Muscle of leg (tissue), 16 donors: ENCODE measurements around the gene C1orf74. TPM values are rescaled to one million over a fixed set of nuclear protein-coding genes. Genes with fewer than 3 reads are reported as not detected.

Experiments
- DNase-seq: peaks from one replicate; pipeline ENCODE4 v3.0.0; 2013
- H3K27ac ChIP-seq: one replicate; pipeline ENCODE4 v1.5.1; 2013; ENCODE audit warnings: mild to moderate bottlenecking, low read length, control low read depth
- H3K27me3 ChIP-seq: one replicate; pipeline ENCODE4 v1.6.1; 2013; ENCODE audit warnings: low read length; ENCODE audit not compliant: control insufficient read depth, insufficient read depth
- H3K36me3 ChIP-seq: one replicate; pipeline ENCODE4 v1.6.1; 2013; ENCODE audit warnings: low read length; ENCODE audit not compliant: control insufficient read depth, insufficient read depth
- H3K4me1 ChIP-seq: one replicate; pipeline ENCODE4 v1.6.1; 2013; ENCODE audit warnings: low read length; ENCODE audit not compliant: control insufficient read depth, insufficient read depth
- H3K4me3 ChIP-seq: one replicate; pipeline ENCODE4 v1.5.1; 2013; ENCODE audit warnings: low read length, control low read depth
- H3K9me3 ChIP-seq: replicated peaks from 2 replicates; pipeline ENCODE4 v1.6.1; 2013; ENCODE audit warnings: low read depth, low read length; ENCODE audit not compliant: control insufficient read depth
- WGBS: methylation state at CpG from one replicate; pipeline ENCODE4 v1.1.5; 2013; ENCODE audit warnings: missing lambda C conversion rate; ENCODE audit not compliant: insufficient coverage; 5-methylcytosine and 5-hydroxymethylcytosine counted together
- long read RNA-seq, 11 donors: transcript quantifications; one replicate each; lab custom pipeline, GENCODE V29; 2026
- polyA plus RNA-seq, 8 donors: library from polyadenylated mRNA; unstranded; fragments of 120-200 nt; gene quantifications; one replicate each; pipeline versions ENCODE4 v1.2.1 to v1.2.3, GENCODE V29; 2013; ENCODE audit warnings: inconsistent platforms in 1 of 8, low replicate concordance in 1 of 8; ENCODE audit not compliant: insufficient read length in 8 of 8, insufficient read depth in 1 of 8
- total RNA-seq: library from RNA; stranded (reverse); fragments of 120-200 nt; gene quantifications from one replicate; pipeline ENCODE4 v1.2.4, GENCODE V29; 2013

The C1orf74 gene
- total RNA-seq = 2.5 TPM
- polyA plus RNA-seq = 1 to 10 TPM; 2.1 to 3.0 (median 2.4) TPM
- long read RNA-seq, donor 1, full-length matches to known transcripts = 2 of 2 reads
- long read RNA-seq, donor 1, partial matches to known transcripts = 0 of 2 reads
- long read RNA-seq, donor 1, other reads (novel, unspliced or antisense) = 0 of 2 reads
- long read RNA-seq, donor 2 = 0 reads
- long read RNA-seq, donor 3, full-length matches to known transcripts = 1 of 1 reads
- long read RNA-seq, donor 3, partial matches to known transcripts = 0 of 1 reads
- long read RNA-seq, donor 3, other reads (novel, unspliced or antisense) = 0 of 1 reads
- long read RNA-seq, donor 4 = 0 reads
- long read RNA-seq, donor 5, full-length matches to known transcripts = 2 of 2 reads
- long read RNA-seq, donor 5, partial matches to known transcripts = 0 of 2 reads
- long read RNA-seq, donor 5, other reads (novel, unspliced or antisense) = 0 of 2 reads
- long read RNA-seq, donor 6, full-length matches to known transcripts = 1 of 1 reads
- long read RNA-seq, donor 6, partial matches to known transcripts = 0 of 1 reads
- long read RNA-seq, donor 6, other reads (novel, unspliced or antisense) = 0 of 1 reads
- long read RNA-seq, donor 7, full-length matches to known transcripts = 3 of 3 reads
- long read RNA-seq, donor 7, partial matches to known transcripts = 0 of 3 reads
- long read RNA-seq, donor 7, other reads (novel, unspliced or antisense) = 0 of 3 reads
- long read RNA-seq, donor 8, full-length matches to known transcripts = 1 of 1 reads
- long read RNA-seq, donor 8, partial matches to known transcripts = 0 of 1 reads
- long read RNA-seq, donor 8, other reads (novel, unspliced or antisense) = 0 of 1 reads
- long read RNA-seq, donor 9, full-length matches to known transcripts = 2 of 2 reads
- long read RNA-seq, donor 9, partial matches to known transcripts = 0 of 2 reads
- long read RNA-seq, donor 9, other reads (novel, unspliced or antisense) = 0 of 2 reads
- long read RNA-seq, donor 10, full-length matches to known transcripts = 2 of 2 reads
- long read RNA-seq, donor 10, partial matches to known transcripts = 0 of 2 reads
- long read RNA-seq, donor 10, other reads (novel, unspliced or antisense) = 0 of 2 reads
- long read RNA-seq, donor 11, full-length matches to known transcripts = 5 of 5 reads
- long read RNA-seq, donor 11, partial matches to known transcripts = 0 of 5 reads
- long read RNA-seq, donor 11, other reads (novel, unspliced or antisense) = 0 of 5 reads

DNA sequence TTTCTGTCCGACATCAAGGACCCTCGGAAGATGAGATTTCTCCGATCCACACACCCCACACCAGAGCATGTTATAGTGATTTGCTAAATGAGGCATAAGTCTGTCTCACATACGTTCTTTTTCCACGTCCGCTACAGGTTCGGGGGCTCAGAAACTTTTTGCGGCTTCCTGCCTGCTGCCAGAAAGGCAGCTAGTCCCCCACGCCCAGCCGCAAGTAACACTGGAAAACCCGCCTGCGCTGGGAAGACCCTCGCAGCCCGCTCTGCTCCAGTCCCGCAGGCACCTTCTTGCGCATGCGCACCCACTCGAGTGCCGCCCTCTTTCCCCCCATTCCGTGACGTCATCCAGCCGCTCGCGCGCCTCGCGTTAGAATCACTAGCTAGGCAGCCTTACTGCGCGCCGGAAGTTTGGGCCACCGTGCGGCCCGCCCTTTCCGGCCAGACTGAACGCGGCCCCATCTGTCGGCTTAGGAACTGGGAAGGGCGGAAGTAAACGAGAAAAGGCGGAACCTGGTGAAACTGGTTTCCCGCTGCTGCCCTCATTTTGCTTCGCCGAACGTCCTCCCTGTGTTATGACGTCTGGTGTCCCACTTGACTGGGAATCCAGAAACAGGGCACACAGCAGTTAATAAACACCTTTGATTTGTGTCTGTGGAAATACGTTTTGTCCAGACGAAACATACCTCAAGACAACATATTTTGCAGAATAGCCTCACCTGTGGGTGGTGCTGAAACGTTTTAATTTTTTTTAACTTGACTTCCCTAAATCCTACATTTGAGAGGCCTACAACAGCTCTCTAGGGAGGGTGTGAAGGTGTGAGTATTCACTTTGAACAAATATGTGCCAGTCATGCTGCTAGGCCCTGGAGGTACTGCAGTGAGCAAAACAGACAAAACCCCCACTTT, at the start of gene C1orf74:
C1orf74 (minus strand) TSS at position 295 of the 905 bp plus-strand sequence. CDS start 925 bp downstream, outside the sequence.
- DNase-seq = peak; percentile 99
- Histone ChIP-seq H3K36me3 (no peaks in the 10 kb centered on the region), H3K27me3 (peaks cover 25% of the 10 kb centered on the region), H3K27ac (peak within 1 kb of the TSS; percentile 96), H3K4me1 (peaks cover 18% of the 10 kb centered on the region), H3K4me3 (peak within 1 kb of the TSS; percentile 89), H3K9me3 (peaks cover 2% of the 10 kb centered on the region)
- WGBS = 0% methylated on average over 41 of the region's 48 CpGs

- Histone ChIP-seq H3K9me3 (no peaks in the 10 kb centered on the region), H3K27me3 (no peaks in the 10 kb centered on the region), H3K36me3 (peaks cover 35% of the 10 kb centered on the region), H3K4me3 (no peak overlapping the region), H3K27ac (no peak overlapping the region), H3K4me1 (peaks cover 2% of the 10 kb centered on the region)
- DNase-seq = no peak
- no CpG with 5 or more reads among the region's 1 CpG for whole genome bisulfite sequencing
Observed at GRCh38 chr1:209831615-209832014, 47.3 kb upstream of the C1orf74 start.

GRCh38 chr1:209830722-209831121, 46.4 kb upstream of the C1orf74 start:
- H3K27me3 ChIP-seq = peaks cover 4% of the 10 kb centered on the region
- H3K27ac ChIP-seq = no peak overlapping the region
- no peak overlapping the region for H3K4me3 ChIP-seq
- WGBS = 100% methylated on average over 1 of the region's 3 CpGs
- no peak for DNase-seq
- peaks cover 4% of the 10 kb centered on the region for H3K4me1 ChIP-seq
- H3K36me3 ChIP-seq = peaks cover 29% of the 10 kb centered on the region
- no peaks in the 10 kb centered on the region for H3K9me3 ChIP-seq

- Histone ChIP-seq H3K4me1 (peaks cover 4% of the 10 kb centered on the region), H3K4me3 (no peak overlapping the region), H3K36me3 (peaks cover 22% of the 10 kb centered on the region), H3K27me3 (peaks cover 4% of the 10 kb centered on the region), H3K9me3 (no peaks in the 10 kb centered on the region), H3K27ac (no peak overlapping the region)
- DNase-seq = no peak
- no CpG with 5 or more reads among the region's 2 CpGs for WGBS
Observed at GRCh38 chr1:209829716-209830115, 45.4 kb upstream of the C1orf74 start.

- peak within 1 kb of the TSS; percentile 71 for H3K27ac ChIP-seq
- peak; percentile 98 for DNase-seq
- 15% methylated on average over 38 of the region's 51 CpGs for WGBS
- H3K4me3 ChIP-seq = peak within 1 kb of the TSS; percentile 80
- peaks cover 4% of the 10 kb centered on the region for H3K36me3 ChIP-seq
- no peaks in the 10 kb centered on the region for H3K9me3 ChIP-seq
- peaks cover 4% of the 10 kb centered on the region for H3K27me3 ChIP-seq
- peaks cover 4% of the 10 kb centered on the region for H3K4me1 ChIP-seq
Observed at GRCh38 chr1:209827384-209828262, 43.3 kb upstream of the C1orf74 start, which contains the start of gene UTP25. UTP25 (plus strand) TSS chr1:209827972; CDS start chr1:209828064, 92 bp downstream.

DNA sequence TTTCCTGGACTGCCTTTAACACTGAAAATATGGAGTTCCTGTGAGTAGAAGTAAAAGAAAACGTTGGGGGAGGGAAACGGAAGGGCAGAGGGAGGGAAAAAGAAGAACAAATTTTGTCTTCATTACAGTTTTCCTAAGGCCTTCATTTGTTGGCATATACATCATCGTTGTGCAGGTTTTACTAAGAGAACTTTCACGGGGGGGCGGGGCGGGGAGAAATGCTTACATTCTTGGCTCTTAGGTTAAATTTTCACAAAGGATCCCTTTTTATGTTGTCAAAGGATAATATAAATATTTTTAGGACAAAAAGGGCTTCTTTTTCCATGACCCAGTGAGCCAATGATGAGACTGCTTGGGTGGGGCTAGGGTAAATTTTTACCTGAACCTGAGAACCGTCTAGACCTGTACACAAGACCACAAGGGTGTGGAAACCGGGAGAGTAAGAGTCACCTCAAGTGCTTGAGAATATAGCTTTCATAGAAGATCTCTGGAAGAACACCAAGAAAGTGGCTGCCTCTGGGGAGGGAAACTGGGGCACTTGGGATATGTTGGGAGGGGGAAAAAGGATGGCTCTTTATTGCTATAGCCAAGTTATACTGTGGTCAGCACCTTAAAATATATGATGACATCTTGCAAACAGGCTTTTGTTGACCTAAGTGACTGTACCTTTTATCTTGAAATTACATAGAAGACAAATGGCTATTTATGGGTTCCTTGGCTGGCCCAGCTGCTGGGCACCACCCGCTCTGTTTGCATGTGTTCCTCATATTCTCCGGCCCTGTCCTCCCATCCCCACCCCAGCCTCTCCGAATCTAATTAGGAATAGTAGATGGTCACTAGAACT, 41.5 kb upstream of the C1orf74 start:
- H3K27me3 ChIP-seq = peaks cover 4% of the 10 kb centered on the region
- H3K36me3 ChIP-seq = no peaks in the 10 kb centered on the region
- WGBS = 75% methylated on average over 2 of the region's 11 CpGs
- no peak for DNase-seq
- H3K9me3 ChIP-seq = no peaks in the 10 kb centered on the region
- peak overlapping the region; percentile 47 for H3K27ac ChIP-seq
- peaks cover 4% of the 10 kb centered on the region for H3K4me1 ChIP-seq
- H3K4me3 ChIP-seq = no peak overlapping the region

DNA sequence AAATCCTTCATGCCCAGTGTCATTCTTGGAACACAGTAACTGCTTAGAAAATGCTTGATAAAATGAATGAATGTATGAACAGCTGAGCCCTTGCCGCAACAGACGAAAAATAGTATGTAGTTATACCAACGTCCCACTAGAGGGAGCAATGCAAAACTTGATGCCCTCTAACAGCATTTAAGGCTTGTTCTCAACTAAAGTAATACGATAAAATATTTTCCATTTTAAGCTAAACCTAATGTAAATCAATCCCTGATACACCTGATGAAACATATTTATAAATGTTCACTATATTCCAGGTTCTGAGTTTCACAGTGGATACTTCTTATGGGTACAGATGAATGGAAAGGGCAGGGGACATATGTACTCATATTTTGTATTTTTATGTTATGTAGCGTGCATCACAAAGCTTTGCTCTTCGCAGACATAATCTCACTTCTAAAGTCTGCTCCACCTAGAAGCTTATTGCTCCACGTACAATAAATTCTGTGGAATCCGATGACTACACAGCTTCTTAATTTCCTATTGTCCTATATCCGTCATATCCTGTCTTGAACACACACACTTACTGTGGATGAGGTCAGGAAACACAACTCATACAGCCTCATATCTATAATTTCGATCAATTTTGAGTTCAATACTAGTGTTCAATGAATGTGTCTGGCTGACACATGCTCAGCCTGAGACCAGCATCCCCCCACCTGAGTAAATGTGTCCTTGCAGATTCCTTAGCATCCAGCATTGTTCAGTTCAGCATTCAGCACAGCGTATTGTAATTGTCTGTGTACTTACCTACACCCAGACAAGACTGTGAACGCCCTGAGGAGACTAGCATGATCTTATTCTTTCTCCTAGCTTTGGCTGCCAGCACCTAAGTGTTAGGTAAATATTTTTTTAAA, 39.0 kb upstream of the C1orf74 start:
- Histone ChIP-seq H3K4me1 (peaks cover 3% of the 10 kb centered on the region), H3K27ac (peak overlapping the region; percentile 42), H3K36me3 (no peaks in the 10 kb centered on the region), H3K27me3 (peaks cover 9% of the 10 kb centered on the region), H3K4me3 (no peak overlapping the region), H3K9me3 (no peaks in the 10 kb centered on the region)
- 0% methylated on average over 1 of the region's 12 CpGs for WGBS
- DNase-seq = peak; percentile 41
